ENCODE measurements around the gene TMEM229B. TPM values are rescaled to one million over a fixed set of nuclear protein-coding genes. Genes with fewer than 3 reads are reported as not detected.

TMEM229B gene
- total RNA-seq, 2 donors from 2014 or later, result 7.1 to 14.7 TPM

GRCh38 chr14:67524634-67524963, 36.1 kb upstream of the TMEM229B start:
- Mint-ChIP-seq H3K27me3 (peaks cover 35 to 46% of the 10 kb centered on the region in 2 donors), H3K9me3 (no peaks in the 10 kb centered on the region), H3K36me3 (no peaks in the 10 kb centered on the region), H3K4me3 (no peak overlapping the region), H3K27ac (no peak overlapping the region), H3K4me1 (ENCODE audit: low read depth in 2 of 2) (peaks cover 3 to 5% of the 10 kb centered on the region in 2 donors)
- ATAC-seq (no peak), DNase-seq (ENCODE audit: low spot score) (no peak)

- ATAC-seq (no peak), DNase-seq (ENCODE audit: low spot score) (no peak)
- Mint-ChIP-seq H3K36me3 (no peaks in the 10 kb centered on the region), H3K27ac (no peak overlapping the region), H3K4me1 (ENCODE audit: low read depth in 2 of 2) (peaks cover 3 to 5% of the 10 kb centered on the region in 2 donors), H3K27me3 (peaks cover 33 to 46% of the 10 kb centered on the region in 2 donors), H3K9me3 (no peaks in the 10 kb centered on the region), H3K4me3 (no peak overlapping the region)
These were observed 35.5 kb upstream of the TMEM229B start for GRCh38 chr14:67523764-67524633.

- Mint-ChIP-seq H3K9me3 (no peaks in the 10 kb centered on the region), H3K27me3 (peaks cover 35 to 46% of the 10 kb centered on the region in 2 donors), H3K4me3 (no peak overlapping the region), H3K36me3 (no peaks in the 10 kb centered on the region), H3K4me1 (ENCODE audit: low read depth in 2 of 2) (peaks cover 3 to 5% of the 10 kb centered on the region in 2 donors), H3K27ac (no peak overlapping the region)
- ATAC-seq (no peak), DNase-seq (ENCODE audit: low spot score) (no peak)
These were observed 33.7 kb upstream of the TMEM229B start for GRCh38 chr14:67522270-67522669.

- H3K4me3 Mint-ChIP-seq, result no peak overlapping the region
- ATAC-seq, result no peak
- DNase-seq (ENCODE audit: low spot score), result no peak
- H3K36me3 Mint-ChIP-seq, result no peaks in the 10 kb centered on the region
- no peak overlapping the region for H3K27ac Mint-ChIP-seq
- H3K9me3 Mint-ChIP-seq, result no peaks in the 10 kb centered on the region
- peaks cover 26 to 34% of the 10 kb centered on the region in 2 donors for H3K27me3 Mint-ChIP-seq
- peaks cover 7 to 11% of the 10 kb centered on the region in 2 donors for H3K4me1 Mint-ChIP-seq (ENCODE audit: low read depth in 2 of 2)
These were observed 32.0 kb upstream of the TMEM229B start for GRCh38 chr14:67520482-67520881.

- Mint-ChIP-seq H3K27me3 (peaks cover 23 to 25% of the 10 kb centered on the region in 2 donors), H3K27ac (no peak overlapping the region), H3K9me3 (no peaks in the 10 kb centered on the region), H3K4me3 (no peak overlapping the region), H3K4me1 (ENCODE audit: low read depth in 2 of 2) (peaks cover 11 to 14% of the 10 kb centered on the region in 2 donors), H3K36me3 (no peaks in the 10 kb centered on the region)
- DNase-seq (ENCODE audit: low spot score), result no peak
- ATAC-seq, result no peak
These were observed 30.9 kb upstream of the TMEM229B start for GRCh38 chr14:67519406-67519805.

- no peaks in the 10 kb centered on the region for H3K9me3 Mint-ChIP-seq
- H3K27ac Mint-ChIP-seq, result no peak overlapping the region
- DNase-seq (ENCODE audit: low spot score) (no peak), ATAC-seq (no peak)
- no peaks in the 10 kb centered on the region for H3K36me3 Mint-ChIP-seq
- H3K4me3 Mint-ChIP-seq, result no peak overlapping the region
- H3K4me1 Mint-ChIP-seq (ENCODE audit: low read depth in 2 of 2), result peaks cover 11 to 14% of the 10 kb centered on the region in 2 donors
- peaks cover 12 to 15% of the 10 kb centered on the region in 2 donors for H3K27me3 Mint-ChIP-seq
These were observed 28.6 kb upstream of the TMEM229B start for GRCh38 chr14:67517083-67517482.

GRCh38 chr14:67516676-67517075, 28.2 kb upstream of the TMEM229B start:
- H3K36me3 Mint-ChIP-seq, result no peaks in the 10 kb centered on the region
- no peak for ATAC-seq
- DNase-seq (ENCODE audit: low spot score), result no peak
- peaks cover 11 to 14% of the 10 kb centered on the region in 2 donors for H3K4me1 Mint-ChIP-seq (ENCODE audit: low read depth in 2 of 2)
- peak overlapping the region in 1 of 2 donors; percentile 44 for H3K27ac Mint-ChIP-seq
- peak overlapping the region; percentile 72 for H3K4me3 Mint-ChIP-seq
- H3K9me3 Mint-ChIP-seq, result no peaks in the 10 kb centered on the region
- peaks cover 10 to 14% of the 10 kb centered on the region in 2 donors for H3K27me3 Mint-ChIP-seq

GRCh38 chr14:67515386-67516079, 27.0 kb upstream of the TMEM229B start:
- ATAC-seq (peak; percentile 77 to 80), DNase-seq (ENCODE audit: low spot score) (no peak)
- peaks cover 0 to 6% of the 10 kb centered on the region in 2 donors for H3K27me3 Mint-ChIP-seq
- peak overlapping the region; percentile 72 for H3K4me3 Mint-ChIP-seq
- H3K36me3 Mint-ChIP-seq, result no peaks in the 10 kb centered on the region
- H3K4me1 Mint-ChIP-seq (ENCODE audit: low read depth in 2 of 2), result peaks cover 11 to 16% of the 10 kb centered on the region in 2 donors
- no peaks in the 10 kb centered on the region for H3K9me3 Mint-ChIP-seq
- H3K27ac Mint-ChIP-seq, result no peak overlapping the region

GRCh38 chr14:67514650-67515385, 26.3 kb upstream of the TMEM229B start:
- Mint-ChIP-seq H3K4me1 (ENCODE audit: low read depth in 2 of 2) (peaks cover 11 to 16% of the 10 kb centered on the region in 2 donors), H3K9me3 (no peaks in the 10 kb centered on the region), H3K4me3 (peak overlapping the region; percentile 83), H3K27ac (peak overlapping the region; percentile 56 to 64), H3K36me3 (no peaks in the 10 kb centered on the region), H3K27me3 (peaks cover 0 to 6% of the 10 kb centered on the region in 2 donors)
- peak; percentile 75 for DNase-seq (ENCODE audit: low spot score)
- peak; percentile 82 to 85 for ATAC-seq

- peak overlapping the region; percentile 64 to 76 for H3K27ac Mint-ChIP-seq
- H3K27me3 Mint-ChIP-seq, result peaks cover 0 to 6% of the 10 kb centered on the region in 2 donors
- no peak for DNase-seq (ENCODE audit: low spot score)
- peak overlapping the region; percentile 83 for H3K4me3 Mint-ChIP-seq
- ATAC-seq, result no peak
- H3K9me3 Mint-ChIP-seq, result no peaks in the 10 kb centered on the region
- H3K4me1 Mint-ChIP-seq (ENCODE audit: low read depth in 2 of 2), result peaks cover 11 to 16% of the 10 kb centered on the region in 2 donors
- H3K36me3 Mint-ChIP-seq, result no peaks in the 10 kb centered on the region
These were observed 25.7 kb upstream of the TMEM229B start for GRCh38 chr14:67514203-67514607.

- Mint-ChIP-seq H3K4me1 (ENCODE audit: low read depth in 2 of 2) (peaks cover 11 to 18% of the 10 kb centered on the region in 2 donors), H3K36me3 (no peaks in the 10 kb centered on the region), H3K4me3 (peak overlapping the region; percentile 83), H3K27ac (peak overlapping the region; percentile 64 to 76), H3K27me3 (peaks cover 0 to 2% of the 10 kb centered on the region in 2 donors), H3K9me3 (no peaks in the 10 kb centered on the region)
- ATAC-seq, result no peak
- DNase-seq (ENCODE audit: low spot score), result no peak
These were observed 25.1 kb upstream of the TMEM229B start for GRCh38 chr14:67513631-67514108.

- Mint-ChIP-seq H3K27me3 (no peaks in the 10 kb centered on the region), H3K9me3 (no peaks in the 10 kb centered on the region), H3K4me1 (ENCODE audit: low read depth in 2 of 2) (peaks cover 11 to 23% of the 10 kb centered on the region in 2 donors), H3K4me3 (no peak overlapping the region), H3K36me3 (no peaks in the 10 kb centered on the region), H3K27ac (peak overlapping the region; percentile 64 to 76)
- no peak for ATAC-seq
- DNase-seq (ENCODE audit: low spot score), result no peak
These were observed 24.2 kb upstream of the TMEM229B start for GRCh38 chr14:67512463-67513310.

GRCh38 chr14:67510836-67511235, 22.3 kb upstream of the TMEM229B start:
- peak overlapping the region in 1 of 2 donors; percentile 48 for H3K27ac Mint-ChIP-seq
- H3K27me3 Mint-ChIP-seq, result no peaks in the 10 kb centered on the region
- H3K4me1 Mint-ChIP-seq (ENCODE audit: low read depth in 2 of 2), result peaks cover 5 to 15% of the 10 kb centered on the region in 2 donors
- no peaks in the 10 kb centered on the region for H3K9me3 Mint-ChIP-seq
- DNase-seq (ENCODE audit: low spot score), result no peak
- no peak overlapping the region for H3K4me3 Mint-ChIP-seq
- H3K36me3 Mint-ChIP-seq, result no peaks in the 10 kb centered on the region
- no peak for ATAC-seq

Measured in natural killer cell treated with Interleukin-12 subunit alpha and Interleukin-12 subunit beta and Interleukin-15 and Interleukin-18, amount 100 ng/mL, for 72 hours (primary cell).